GM12864 (cell line): Measurements from ENCODE around the gene OPA1.

Experiments
- DNase-seq: peaks from one replicate; pipeline ENCODE4 v3.0.0-alpha.2; 2011; ENCODE audit warnings: low read depth
- H3K4me3 ChIP-seq: 2 replicates; pipeline ENCODE4 v1.5.1; 2011; ENCODE audit warnings: mild to moderate bottlenecking, low read depth, low read length, control low read depth
- TF ChIP-seq, protein P1 (sequence below): IDR thresholded peaks from 2 replicates; pipeline ENCODE4 v1.5.1; 2011; ENCODE audit warnings: low read depth, mild to moderate bottlenecking, moderate library complexity, low read length, control low read depth, inconsistent platforms; ENCODE audit errors: missing control alignments

OPA1 gene

DNA sequence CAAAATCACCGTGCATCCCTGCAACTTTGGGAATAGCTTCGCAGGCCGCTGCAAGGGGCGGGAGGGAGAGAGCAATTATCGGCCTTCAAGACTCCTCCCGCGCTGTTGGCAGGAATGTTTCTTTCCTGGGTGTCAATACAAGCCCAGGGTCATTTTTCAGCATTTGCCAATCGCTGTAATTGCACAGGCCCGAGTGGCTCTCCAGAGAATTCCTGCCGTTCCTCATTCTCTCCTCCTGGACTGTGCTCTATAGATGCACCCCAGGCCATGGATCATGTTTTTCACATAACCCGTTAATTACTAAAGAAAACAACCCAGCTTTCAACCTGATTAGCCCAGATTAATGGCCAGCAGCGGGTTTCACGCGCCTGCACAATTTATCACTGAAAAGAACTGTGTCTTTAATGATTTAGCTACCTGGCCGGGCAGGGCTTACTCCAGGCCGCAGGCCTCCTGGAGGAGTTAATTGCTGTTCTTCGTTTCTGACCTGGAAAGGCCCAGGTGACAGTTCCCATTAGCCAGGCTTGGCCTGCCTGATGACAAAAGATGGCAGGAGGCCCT is 144.3 kb downstream of the OPA1 start:
- DNase-seq: no peak
- TF ChIP-seq, protein P1, sequence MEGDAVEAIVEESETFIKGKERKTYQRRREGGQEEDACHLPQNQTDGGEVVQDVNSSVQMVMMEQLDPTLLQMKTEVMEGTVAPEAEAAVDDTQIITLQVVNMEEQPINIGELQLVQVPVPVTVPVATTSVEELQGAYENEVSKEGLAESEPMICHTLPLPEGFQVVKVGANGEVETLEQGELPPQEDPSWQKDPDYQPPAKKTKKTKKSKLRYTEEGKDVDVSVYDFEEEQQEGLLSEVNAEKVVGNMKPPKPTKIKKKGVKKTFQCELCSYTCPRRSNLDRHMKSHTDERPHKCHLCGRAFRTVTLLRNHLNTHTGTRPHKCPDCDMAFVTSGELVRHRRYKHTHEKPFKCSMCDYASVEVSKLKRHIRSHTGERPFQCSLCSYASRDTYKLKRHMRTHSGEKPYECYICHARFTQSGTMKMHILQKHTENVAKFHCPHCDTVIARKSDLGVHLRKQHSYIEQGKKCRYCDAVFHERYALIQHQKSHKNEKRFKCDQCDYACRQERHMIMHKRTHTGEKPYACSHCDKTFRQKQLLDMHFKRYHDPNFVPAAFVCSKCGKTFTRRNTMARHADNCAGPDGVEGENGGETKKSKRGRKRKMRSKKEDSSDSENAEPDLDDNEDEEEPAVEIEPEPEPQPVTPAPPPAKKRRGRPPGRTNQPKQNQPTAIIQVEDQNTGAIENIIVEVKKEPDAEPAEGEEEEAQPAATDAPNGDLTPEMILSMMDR: no peak
- H3K4me3 ChIP-seq: no peak overlapping the region

GRCh38 chr3:193742628-193743027 is 149.6 kb downstream of the OPA1 start:
- TF ChIP-seq, protein P1: no peak
- no peak for DNase-seq
- no peak overlapping the region for H3K4me3 ChIP-seq

- TF ChIP-seq, protein P1: no peak
- no peak overlapping the region for H3K4me3 ChIP-seq
- DNase-seq: no peak
Measured at GRCh38 chr3:193743702-193744047, 150.7 kb downstream of the OPA1 start.

GRCh38 chr3:193744048-193744821 is 151.2 kb downstream of the OPA1 start:
- no peak for DNase-seq
- TF ChIP-seq, protein P1: no peak
- H3K4me3 ChIP-seq: no peak overlapping the region

DNA sequence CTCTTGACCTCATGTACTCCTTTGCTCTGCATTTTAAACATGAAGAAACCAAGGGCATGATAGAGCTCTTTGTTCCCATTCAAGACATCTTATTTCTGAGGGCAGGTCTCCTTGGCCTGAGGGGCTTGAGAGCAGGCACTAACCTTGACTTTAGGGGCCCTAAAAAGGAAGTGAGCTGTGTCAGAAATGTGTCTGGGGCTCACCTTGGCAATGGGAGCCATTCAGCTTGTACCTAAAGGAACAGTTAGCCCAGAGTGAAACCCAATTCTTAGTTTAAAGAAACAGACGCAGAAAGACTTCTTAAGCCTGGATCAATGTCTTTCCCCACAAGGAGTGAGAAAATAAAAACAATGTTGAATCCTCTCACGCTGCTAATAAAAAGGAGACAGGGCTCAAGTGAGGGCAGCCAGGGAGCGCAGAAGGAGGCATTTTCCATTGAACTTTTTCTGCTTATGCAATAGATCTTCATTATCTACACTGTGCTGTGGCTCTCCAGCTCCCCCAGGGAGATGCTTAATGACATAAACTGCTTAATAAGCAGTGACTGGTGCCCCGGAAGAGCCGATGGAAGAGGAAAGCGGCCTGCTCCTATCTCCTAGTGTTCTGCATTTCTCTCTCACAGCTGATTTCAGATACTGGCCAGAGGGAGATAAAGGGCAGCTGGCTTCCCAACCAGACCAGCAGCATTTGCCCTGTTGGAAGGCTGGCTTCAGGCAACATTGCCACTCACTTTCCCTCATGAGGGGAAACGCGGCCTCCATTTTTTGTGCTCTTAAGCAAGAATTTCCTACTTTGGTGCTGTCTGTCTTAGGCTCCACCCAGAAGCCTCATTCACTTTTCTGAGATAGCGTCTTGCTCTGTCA is 152.0 kb downstream of the OPA1 start:
- DNase-seq: no peak
- no peak overlapping the region for H3K4me3 ChIP-seq
- TF ChIP-seq, protein P1: no peak

GRCh38 chr3:193746832-193747231 is 153.8 kb downstream of the OPA1 start:
- TF ChIP-seq, protein P1: no peak
- DNase-seq: no peak

More at GRCh38 chr3:193746832-193747231, 153.8 kb downstream of the OPA1 start:
- H3K4me3 ChIP-seq: no peak overlapping the region
